Endometrial microvascular endothelial cells (primary cell): ENCODE results near the gene SUFU. TPM values are rescaled to one million over a fixed set of nuclear protein-coding genes. Genes with fewer than 3 reads are reported as not detected.
"Not testable (repeated sequence)": the region's sequence is repeated elsewhere in the genome, so short reads cannot be mapped to it uniquely, and the experiment has no call there.

Experiments
- in situ Hi-C: cut with HindIII; loops from 2 replicates; pipeline ENCODE4 v1.10.0; 2017; ENCODE audit warnings: low sequenced_read_pairs, low pct_unique_long_range_greater_than_20kb; ENCODE audit errors: inconsistent ontology term
- total RNA-seq: library from RNA; depleted of rRNA; stranded (reverse); fragments of >200 nt; gene quantifications from one replicate; pipeline ENCODE4 v1.2.3, GENCODE V29; 2015; ENCODE audit errors: inconsistent ontology term

Gene SUFU
- 7.6 TPM for total RNA-seq

DNA sequence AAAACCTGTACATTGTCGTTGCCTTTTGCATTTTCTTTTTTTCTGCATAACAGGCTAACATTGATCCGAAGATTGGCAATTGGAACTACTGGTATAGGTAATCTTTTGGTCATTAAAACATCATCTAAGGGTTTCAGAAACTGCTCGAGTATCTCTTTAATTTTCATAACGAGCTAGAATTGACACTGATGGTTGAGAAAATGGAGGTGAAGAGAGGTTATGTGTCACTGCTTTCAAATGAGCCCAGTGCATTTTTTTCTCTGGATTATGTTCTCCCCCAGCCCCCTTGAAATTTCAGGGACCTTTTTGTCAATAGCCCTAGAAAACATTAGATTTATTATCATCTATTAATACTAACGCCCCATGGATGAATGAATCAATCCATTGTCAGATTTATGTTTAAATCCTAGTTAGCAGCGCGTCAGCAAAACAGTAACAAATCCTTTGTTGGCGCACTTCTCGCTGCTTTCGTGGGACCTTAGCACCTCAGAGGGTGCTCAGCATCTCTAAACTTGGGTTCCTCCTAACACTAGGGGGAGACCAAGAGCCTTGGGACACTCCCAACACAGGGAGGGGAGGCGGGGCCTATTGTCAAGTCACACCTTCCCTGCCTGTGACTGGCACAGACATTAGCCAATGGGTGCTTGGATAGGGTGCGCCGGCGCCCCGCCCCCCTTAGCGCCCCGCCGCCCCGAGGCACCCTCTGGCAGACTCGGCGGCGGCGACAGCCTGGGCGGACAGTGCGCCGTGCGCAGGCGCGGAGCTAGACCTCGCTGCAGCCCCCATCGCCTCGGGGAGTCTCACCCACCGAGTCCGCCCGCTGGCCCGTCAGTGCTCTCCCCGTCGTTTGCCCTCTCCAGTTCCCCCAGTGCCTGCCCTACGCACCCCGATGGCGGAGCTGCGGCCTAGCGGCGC is at the start of gene SUFU:
Gene SUFU (plus strand): TSS at position 709 of the 915 bp plus-strand sequence. CDS start 181 bp downstream, at position 890.
- in situ Hi-C loops: loop anchor here (10.0 kb wide), 2 partner anchors 91 to 161 kb away; no protein-coding TSS in a partner anchor

DNA sequence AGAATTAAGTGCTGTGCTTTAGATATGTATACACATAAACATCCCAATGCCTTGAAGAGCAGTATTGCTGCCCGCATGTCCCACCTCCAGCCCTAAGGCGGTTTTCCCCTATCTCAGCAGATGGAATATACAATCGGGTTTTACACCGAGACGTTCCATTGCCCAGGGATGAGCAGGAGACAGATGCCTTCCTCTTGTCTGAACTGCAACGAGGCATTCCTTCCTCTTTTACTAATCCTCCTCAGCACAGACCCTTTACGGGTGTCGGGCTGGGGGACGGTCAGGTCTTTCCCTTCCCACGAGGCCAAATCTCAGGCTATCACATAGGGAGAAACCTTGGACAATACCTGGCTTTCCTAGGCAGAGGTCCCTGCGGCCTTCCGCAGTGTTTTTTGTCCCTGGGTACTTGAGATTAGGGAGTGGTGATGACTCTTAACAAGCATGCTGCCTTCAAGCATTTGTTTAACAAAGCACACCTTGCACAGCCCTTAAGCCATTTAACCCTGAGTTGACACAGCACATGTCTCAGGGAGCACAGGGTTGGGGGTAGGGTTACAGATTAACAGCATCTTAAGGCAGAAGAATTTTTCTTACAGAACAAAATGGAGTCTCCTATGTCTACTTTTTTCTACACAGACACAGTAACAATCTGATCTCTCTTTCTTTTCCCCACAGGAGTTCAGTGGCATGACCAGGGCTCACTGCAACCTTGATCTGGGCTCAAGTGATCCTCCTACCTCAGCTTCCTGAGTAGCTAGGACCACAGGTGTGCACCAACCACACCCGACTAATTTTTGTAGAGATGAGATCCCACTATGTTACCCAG is 48.9 kb upstream of the SUFU start:
- in situ Hi-C loops: not testable (repeated sequence)

DNA sequence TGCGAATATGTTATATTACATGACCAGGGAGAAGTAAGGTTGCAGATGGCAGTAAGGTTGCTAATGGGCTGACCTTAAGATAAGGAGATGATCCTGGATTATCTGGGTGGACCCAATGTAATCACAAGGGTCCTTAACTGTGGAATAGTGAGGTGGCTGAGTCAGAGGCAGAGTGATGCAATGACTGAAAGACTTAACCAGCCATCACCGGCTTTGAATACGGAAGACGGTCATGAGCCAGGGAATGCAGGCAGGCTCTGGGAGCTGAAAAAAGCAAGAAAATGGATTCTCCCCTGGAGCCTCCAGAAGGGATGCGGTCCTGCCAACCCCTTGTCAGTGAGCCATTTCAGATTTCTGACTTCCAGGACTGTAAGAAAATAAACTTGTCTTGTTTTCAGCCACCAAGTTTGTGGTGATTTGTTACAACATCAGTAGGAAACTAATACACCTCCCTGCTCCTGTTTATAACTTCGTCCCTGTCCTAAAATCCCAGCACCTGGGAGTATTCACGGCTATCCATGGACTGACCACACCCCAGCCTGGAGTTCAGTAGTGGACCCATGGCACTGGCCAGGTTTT is 47.8 kb upstream of the SUFU start:
- in situ Hi-C loops: no loop called here

DNA sequence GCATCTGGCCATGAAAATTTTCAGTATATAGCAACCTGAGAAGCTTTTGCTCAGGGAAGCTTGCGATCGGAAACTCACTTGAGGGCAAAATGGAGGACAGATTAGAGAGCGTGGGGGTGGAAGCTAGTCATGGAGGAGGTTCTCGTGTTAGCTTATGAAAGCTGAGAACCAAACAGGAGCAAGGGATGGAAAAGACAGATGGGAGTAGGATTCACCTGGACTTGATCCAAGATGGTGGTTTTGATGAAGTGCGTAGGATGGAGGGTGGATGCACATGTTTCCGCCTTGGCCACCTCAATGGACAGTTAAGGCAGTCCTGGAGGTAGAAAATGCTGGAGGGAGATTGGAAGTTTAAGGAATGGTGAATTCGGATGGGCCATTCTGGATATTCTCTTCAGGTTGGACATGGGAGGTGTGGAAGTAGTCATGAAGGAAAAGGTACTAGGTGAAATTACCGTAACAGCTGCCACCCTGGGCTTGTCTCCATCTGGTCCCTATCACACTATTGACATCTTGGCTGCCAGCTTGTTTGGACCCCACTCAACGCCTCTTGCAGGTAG is 46.1 kb upstream of the SUFU start:
- in situ Hi-C loops: no loop called here

DNA sequence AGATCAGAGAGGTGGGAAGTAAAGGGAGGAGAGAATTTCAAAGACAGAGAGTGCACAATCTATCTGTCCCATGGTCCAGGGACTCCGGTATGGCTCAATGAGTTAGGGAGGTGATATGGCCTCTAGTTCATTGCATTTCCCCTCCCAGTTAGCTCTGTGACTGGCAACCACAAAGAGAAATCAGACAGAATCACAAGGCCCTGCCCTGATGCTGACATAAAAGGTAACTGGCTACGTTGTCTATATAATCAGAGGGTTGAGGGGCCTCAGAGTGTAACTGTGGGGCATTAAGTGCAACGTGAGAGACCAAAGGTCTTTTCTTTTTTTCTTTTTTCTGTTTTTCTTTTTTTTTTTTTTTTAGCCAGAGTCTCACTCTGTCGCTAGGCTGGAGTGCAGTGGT is 45.1 kb upstream of the SUFU start:
- in situ Hi-C loops: no loop called here

DNA sequence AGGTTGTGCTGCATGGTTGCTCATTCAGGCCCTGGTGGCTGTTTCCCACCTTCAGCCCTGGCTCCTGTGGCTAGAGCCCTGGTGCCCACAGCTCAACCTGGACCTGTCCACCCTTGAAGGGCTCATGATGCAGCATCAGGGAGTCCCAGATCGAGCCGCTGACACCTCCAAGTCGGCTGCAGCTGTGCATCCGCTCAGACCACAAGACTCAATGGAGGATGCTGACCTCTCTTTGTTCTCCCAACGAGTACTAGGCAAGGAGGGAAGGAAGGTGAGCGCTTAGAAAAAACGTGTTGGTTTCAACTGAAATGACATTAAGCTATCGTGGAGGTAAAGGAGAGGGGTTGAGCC is 43.0 kb upstream of the SUFU start:
- in situ Hi-C loops: no loop called here

DNA sequence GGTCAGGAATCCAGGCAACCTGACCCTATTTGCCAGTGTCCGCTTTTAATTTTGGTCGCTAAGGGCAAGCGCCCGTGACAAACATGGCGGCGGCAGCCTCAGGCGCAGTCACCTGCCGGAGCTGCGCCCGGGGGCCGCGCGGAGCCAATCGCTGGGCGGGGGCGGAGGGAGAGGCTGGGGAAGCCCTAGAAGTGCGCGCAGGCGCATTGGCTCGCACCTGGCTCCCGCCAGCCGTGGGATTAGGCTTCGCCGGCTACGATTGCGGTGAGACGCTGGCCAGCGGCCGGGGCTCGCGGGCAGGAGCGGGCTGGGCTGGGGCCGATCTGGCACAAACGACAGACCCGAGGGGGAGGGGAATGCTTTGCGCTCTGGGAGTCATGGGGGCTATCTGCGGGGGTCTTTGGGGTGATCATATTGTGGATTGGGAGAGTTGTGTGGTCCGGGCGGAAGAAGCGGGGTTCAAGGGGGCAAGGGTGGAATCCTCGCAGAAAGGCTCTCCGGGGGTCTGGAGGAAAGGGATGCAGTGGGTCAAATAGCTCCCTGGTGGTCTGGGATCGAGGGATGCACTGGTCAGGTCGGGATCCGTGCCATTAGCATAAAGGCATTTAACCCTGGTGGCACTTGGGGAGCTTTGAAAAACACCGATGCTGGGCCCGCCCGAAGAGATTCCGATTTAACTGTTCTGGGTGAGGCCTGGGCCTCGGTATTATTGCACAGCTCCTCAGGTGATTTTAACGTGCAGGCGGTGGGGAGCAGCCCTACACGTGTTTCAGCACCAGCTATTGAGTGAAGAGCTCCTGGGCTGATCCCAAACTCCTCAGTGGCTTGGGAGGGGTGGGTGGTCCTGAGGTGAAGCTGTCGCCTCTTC is 42.4 kb upstream of the SUFU start:
- in situ Hi-C loops: no loop called here

DNA sequence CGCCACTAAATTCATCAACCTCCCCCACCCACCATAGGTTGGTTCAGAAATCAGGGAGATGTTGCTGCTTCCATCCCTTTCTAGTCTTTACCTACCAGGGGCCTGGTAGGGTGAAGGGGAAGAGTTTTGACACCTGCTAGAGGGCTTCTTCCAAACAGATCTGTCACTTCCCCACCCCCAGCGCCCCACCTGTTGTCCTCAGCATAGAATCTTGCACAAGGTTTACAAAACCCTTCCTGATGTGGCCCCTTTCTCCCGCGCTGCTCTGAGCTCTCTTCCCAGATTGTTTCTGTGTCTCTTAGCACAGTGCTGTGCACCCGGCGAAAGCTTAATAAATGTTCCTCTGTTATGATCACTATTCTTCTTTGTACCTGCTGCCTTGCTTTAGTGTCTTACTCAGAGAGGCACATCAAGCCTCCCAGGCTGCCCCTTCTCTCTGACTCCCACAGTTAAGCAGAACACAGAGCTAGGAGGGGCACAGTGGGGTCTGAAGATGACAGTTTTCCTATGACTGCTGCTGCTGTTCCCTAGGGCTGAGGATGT is 41.2 kb upstream of the SUFU start:
- in situ Hi-C loops: no loop called here

DNA sequence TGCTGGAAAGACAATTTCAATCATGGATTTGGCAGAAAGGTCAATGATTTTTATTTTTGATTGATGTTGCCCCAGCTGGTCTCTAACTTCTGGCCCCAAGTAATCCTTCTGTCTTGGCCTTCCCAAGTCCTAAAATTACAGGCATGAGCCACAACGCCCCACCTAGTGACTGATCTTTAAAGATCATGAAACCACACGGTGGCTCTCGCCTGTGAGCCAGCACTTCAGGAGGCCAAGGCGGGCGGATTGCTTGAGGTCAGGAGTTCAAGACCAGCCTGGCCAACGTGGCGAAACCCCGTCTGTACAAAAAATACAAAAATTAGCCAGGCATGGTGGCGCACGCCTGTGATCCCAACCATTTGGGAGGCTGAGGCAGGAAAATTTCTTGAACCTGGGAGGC is 39.8 kb upstream of the SUFU start:
- in situ Hi-C loops: no loop called here

DNA sequence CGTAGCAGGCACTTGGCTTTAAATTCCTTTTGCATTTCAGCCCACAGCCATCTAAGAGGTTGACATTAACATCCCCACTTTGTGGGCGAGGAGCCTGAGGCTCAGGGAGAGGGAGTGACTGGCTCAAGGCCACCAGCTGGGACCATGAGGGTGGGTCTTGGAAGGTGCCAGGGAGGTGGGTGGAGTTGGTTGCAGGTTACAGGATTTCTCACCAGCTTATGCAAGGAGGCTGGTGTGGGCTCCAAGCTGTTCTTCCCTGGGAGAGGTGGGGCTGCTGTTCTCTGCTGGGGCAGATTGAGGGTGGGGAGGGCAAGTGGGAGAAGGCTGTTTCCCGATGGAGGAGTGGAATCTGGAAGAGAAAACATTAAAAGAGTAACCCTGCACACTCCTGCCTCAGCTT is 38.3 kb upstream of the SUFU start:
- in situ Hi-C loops: no loop called here

DNA sequence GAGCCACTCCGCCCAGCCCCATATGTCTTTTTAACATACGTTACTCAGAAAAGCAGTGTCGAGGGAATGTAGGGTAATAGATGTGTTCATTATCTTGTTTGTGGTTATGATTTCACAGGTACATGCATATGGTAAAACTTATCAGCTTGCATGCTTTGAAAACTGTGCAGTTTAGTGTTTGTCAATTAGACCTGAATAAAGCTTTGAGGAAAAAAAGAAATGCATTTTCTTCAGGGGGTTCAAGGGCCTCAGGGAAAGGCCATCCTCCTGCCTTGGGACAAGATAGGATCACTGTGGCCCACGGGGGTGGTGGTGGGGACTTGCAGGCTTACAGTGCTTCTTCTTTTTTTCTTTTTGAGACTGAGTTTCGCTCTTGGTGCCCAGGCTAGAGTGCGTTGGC is 36.5 kb upstream of the SUFU start:
- in situ Hi-C loops: no loop called here

DNA sequence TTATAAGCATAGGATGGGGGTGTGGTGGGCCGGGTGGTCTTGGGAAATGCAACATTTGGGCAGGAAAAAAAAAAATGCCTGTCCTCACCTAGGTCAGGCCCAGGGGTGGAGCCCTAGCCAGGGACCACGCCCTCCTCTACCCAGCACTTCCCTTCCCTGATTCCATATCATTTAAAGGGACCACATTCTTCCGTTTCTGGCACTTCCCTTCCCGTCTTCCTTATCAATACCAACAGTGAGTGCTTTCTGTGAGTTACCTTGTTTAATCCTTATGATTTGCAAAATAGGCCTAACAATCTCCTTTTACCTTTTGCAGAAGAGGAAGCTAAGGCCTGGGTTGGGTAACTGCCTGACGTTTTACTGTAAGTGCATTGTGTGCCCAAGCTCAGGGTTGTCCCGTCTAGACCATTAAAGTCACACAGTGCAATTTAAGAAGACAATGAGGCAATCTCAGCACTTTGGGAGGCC is 35.8 kb upstream of the SUFU start:
- in situ Hi-C loops: no loop called here

DNA sequence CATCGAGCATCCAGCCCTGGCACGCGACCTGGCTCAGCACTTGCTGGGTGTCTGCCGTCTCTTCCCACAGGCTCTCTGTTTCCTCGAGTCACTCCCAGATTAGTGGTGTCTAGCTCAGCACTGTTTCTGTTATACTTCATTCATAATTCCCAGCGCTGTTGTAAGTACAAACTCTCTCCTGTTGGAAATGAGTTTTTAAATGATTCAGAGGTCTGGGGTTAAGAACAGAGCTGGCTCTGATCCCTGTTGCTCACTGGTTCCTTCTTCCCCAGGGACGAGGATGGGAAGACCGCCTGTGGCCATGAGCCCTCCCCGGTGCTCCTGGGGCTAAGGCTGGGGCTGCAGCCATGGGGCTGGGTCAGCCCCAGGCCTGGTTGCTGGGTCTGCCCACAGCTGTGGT is 35.1 kb upstream of the SUFU start:
- in situ Hi-C loops: no loop called here

DNA sequence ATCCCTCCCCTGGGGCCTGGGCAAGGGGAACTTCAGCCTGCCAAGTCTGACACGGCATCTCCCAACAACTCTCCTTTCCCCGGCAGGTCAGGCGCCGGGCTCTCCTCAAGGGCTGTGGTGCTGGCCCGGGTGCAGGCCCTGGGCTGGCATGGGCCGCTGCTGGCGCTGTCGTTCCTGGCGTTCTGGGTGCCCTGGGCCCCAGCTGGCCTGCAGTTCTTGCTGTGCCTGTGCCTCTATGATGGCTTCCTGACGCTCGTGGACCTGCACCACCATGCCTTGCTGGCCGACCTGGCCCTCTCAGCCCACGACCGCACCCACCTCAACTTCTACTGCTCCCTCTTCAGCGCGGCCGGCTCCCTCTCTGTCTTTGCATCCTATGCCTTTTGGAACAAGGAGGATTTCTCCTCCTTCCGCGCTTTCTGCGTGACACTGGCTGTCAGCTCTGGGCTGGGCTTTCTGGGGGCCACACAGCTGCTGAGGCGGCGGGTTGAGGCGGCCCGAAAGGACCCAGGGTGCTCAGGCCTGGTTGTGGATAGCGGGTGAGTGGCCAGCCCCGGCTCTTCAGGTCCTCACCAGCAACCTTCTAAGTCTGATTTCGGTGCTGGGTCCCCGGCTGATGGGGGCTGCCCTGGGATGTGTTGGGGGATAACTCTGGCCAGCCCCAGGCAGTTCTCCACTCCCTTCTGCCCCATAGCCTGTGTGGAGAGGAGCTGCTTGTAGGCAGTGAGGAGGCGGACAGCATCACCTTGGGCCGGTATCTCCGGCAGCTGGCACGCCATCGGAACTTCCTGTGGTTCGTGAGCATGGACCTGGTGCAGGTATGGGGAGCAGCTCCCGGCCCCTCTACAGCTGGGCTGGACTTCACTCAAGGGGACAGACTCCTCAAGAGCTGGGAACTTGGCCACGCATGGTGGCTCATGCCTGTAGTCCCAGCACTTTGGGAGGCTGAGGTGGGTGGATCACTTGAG is 32.9 kb upstream of the SUFU start:
- in situ Hi-C loops: no loop called here

DNA sequence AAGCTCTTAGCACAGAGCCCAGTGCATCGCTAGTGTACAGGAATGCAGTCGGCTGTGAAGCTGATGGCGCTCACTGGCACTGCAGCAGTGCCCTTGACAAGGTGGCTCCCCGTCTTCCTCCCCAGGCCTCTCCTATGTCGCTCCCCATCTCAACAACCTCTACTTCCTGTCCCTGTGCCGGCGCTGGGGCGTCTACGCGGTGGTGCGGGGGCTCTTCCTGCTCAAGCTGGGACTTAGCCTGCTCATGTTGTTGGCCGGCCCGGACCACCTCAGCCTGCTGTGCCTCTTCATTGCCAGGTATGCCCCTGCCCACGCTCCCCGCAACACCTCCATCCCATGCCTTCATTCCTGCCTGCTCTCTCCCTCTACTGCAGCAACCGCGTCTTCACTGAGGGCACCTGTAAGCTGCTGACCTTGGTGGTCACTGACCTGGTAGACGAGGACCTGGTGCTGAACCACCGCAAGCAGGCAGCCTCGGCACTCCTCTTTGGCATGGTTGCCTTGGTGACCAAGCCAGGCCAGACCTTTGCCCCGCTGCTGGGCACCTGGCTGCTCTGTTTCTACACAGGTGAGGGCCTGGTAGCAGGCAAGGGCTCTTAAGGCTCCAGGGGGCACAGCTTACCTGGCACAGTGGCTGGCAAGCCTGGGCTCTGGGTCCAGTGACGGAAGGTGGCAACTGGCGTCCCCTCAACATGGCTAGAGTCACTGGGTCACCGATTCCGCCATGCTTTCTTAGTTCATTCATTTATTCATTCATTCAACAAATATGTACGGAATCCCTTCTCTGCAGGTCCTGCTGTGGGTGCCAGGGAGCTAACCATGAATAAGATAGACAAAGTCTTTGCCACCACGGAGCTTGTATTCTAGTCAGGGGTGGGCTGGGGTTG is 30.1 kb upstream of the SUFU start:
- in situ Hi-C loops: no loop called here

DNA sequence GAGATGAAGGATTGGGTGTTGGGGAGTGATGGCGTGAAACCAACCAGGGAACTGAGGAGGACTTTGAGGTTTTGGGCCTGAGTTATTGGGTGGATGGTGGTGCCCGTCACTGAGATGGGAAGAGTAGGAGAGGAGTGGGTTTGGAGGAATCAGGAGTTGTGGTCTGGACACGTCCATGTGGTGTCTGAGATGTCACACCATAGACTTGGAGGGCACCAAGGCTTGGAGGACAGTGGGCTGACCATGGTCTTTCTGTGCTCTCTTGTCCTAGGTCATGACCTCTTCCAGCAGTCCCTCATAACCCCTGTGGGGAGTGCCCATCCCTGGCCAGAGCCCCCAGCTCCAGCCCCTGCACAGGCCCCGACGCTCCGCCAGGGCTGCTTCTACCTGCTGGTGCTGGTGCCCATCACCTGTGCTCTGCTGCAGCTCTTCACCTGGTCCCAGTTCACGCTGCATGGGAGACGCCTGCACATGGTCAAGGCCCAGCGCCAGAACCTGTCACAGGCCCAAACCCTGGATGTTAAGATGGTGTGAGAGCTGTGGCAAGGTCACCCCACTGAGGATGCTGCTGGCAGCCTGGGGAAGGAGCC is 28.2 kb upstream of the SUFU start:
- in situ Hi-C loops: no loop called here
